Panc1 (cell line): ENCODE results near the gene SC5D. TPM values are rescaled to one million over a fixed set of nuclear protein-coding genes. Genes with fewer than 3 reads are reported as not detected.

Experiments
- ATAC-seq: fragments of 200-7000 bp; cut with Tn5 transposase; 2 replicates; pipeline ENCODE4 v1.9.1; 2020; ENCODE audit warnings: mild to moderate bottlenecking, moderate library complexity
- BruUV-seq: library from RNA; stranded (reverse); fragments of 400-500 nt; replicated peaks from 2 replicates; lab custom pipeline; 2021; lab: Mats Ljungman, UMichigan
- CTCF ChIA-PET: fragments of 300-600 bp; sonication (Branson Sonifier 250); formaldehyde crosslinking; loops from one replicate; lab custom pipeline; 2022; ENCODE audit warnings: antibody characterized with exemption; lab: Charles Lee
- POLR2A ChIA-PET: fragments of 300-600 bp; sonication (Branson Sonifier 250); formaldehyde crosslinking; loops from one replicate; lab custom pipeline; 2022; ENCODE audit warnings: antibody characterized with exemption; lab: Charles Lee
- DNase-seq: peaks from one replicate; pipeline ENCODE4 v3.0.0-alpha.2; 2010; ENCODE audit warnings: low read depth, low spot score
- H3K27ac ChIP-seq: 2 replicates; pipeline ENCODE4 v1.5.1; 2011; ENCODE audit warnings: mild to moderate bottlenecking, low read length, inconsistent platforms
- H3K27me3 ChIP-seq: fragments of 200-500 bp; sonication (Bioruptor generic); 2 replicates; pipeline ENCODE4 v1.6.0; 2014; ENCODE audit warnings: low read length, inconsistent platforms; ENCODE audit not compliant: control insufficient read depth, insufficient read depth
- H3K36me3 ChIP-seq: fragments of 200-500 bp; sonication (Bioruptor generic); 2 replicates; pipeline ENCODE4 v1.5.1; 2014; ENCODE audit warnings: inconsistent platforms, mild to moderate bottlenecking, low read length, moderate library complexity; ENCODE audit not compliant: control insufficient read depth, insufficient read depth
- H3K4me1 ChIP-seq: 2 replicates; pipeline ENCODE4 v1.5.1; 2011; ENCODE audit warnings: inconsistent platforms, mild to moderate bottlenecking, low read length, moderate library complexity; ENCODE audit not compliant: control insufficient read depth, insufficient read depth
- H3K4me3 ChIP-seq, 2 experiments: 2 replicates each; pipeline ENCODE4 v1.5.1; 2011 to 2012; ENCODE audit warnings: low read depth in 2 of 2, low read length in 2 of 2, mild to moderate bottlenecking in 2 of 2, inconsistent platforms in 1 of 2, moderate library complexity in 1 of 2
- H3K9me3 ChIP-seq: fragments of 200-500 bp; sonication (Bioruptor generic); 2 replicates; pipeline ENCODE4 v1.5.1; 2014; ENCODE audit warnings: low read depth, mild to moderate bottlenecking, inconsistent platforms, low read length, moderate library complexity; ENCODE audit not compliant: control insufficient read depth, insufficient read depth
- POLR2AphosphoS5 ChIP-seq: IDR thresholded peaks from 2 replicates; pipeline ENCODE4 v1.6.1; 2012; ENCODE audit warnings: mild to moderate bottlenecking, low read depth, low read length, moderate library complexity
- REST ChIP-seq, 2 experiments: IDR thresholded peaks; 2 replicates each; pipeline ENCODE4 v1.6.1; 2011 to 2012; ENCODE audit warnings: low read depth in 2 of 2, control low read depth in 1 of 2, low read length in 1 of 2, mild to moderate bottlenecking in 1 of 2, moderate library complexity in 1 of 2; ENCODE audit not compliant: insufficient read depth in 1 of 2
- SIN3A ChIP-seq: IDR thresholded peaks from 2 replicates; pipeline ENCODE4 v1.6.1; 2012; ENCODE audit warnings: low read depth, mild to moderate bottlenecking, low read length, moderate library complexity, borderline replicate concordance; ENCODE audit not compliant: insufficient read depth
- TCF7L2 ChIP-seq: IDR thresholded peaks from 2 replicates; pipeline ENCODE4 v1.6.1; 2011; ENCODE audit warnings: mild to moderate bottlenecking, low read depth, low read length, inconsistent platforms
- in situ Hi-C: cut with HindIII; loops from 2 replicates; pipeline ENCODE4 v1.10.0; 2016; ENCODE audit warnings: low sequenced_read_pairs, low pct_unique_long_range_greater_than_20kb
- intact Hi-C: fragments of 100-400 bp; cut with micrococcal nuclease; formaldehyde crosslinking; loops from one replicate; pipeline ENCODE4 v1.10.0; 2022; ENCODE audit not compliant: unreplicated experiment
- total RNA-seq: library from RNA; stranded (reverse); gene quantifications from one replicate; pipeline ENCODE4 v1.2.1, GENCODE V29; 2021; ENCODE audit not compliant: unreplicated experiment
- TF ChIP-seq, protein P1 (sequence below): fragments of 450-650 bp; IDR thresholded peaks from 2 replicates; pipeline ENCODE4 v1.5.1; 2017; ENCODE audit warnings: mild to moderate bottlenecking

SC5D gene
- total RNA-seq, 1 experiment from 2014 or later: 54.3 TPM

DNA sequence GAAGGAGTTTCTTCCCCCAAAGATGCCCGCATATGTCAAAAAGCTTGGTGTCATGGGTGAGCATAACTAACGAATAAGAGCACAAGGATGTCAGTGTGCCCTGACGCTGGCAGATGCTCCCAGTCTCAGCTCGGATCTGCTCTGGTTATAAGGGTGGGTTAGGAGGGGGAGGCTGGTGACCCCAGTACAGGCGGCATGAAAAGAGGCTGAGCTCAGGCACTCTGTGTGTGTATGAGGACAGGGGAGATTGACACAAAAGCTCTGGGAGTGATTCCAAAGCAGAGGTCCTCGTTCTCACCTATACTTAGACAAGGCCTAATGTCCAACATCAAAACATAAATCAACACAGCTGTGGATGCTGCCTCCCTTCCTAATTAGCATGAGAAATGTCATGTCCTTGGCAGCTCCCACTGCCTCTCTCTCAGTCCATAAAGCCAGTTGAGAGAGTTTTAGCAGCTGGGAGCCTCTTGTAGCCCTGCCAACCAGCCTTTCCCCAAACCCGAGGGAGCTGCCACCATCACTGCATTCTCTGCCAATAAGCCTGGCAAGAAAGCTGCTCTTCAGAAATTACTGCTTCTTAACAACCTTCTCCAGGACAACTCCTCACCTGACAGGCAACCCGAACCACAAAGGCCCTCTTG lies 59.8 kb downstream of the SC5D start:
- ChIA-PET CTCF (no interaction called here), POLR2A (no interaction called here)
- Histone ChIP-seq H3K36me3 (no peaks in the 10 kb centered on the region), H3K4me1 (no peaks in the 10 kb centered on the region), H3K27ac (no peak overlapping the region), H3K27me3 (peaks cover 35% of the 10 kb centered on the region), H3K9me3 (no peaks in the 10 kb centered on the region), H3K4me3 (no peak overlapping the region)
- BruUV-seq: no TSS peak
- in situ Hi-C loops (no loop called here), intact Hi-C loops (no loop called here)
- TF ChIP-seq REST (IDR thresholded peaks at IDR 0.05; ENCODE audit: insufficient read depth in 1 of 2, low read depth in 2 of 2, low read length in 1 of 2) (no peak), SIN3A (no peak), POLR2AphosphoS5 (no peak), TCF7L2 (no peak)
- TF ChIP-seq, protein P1, sequence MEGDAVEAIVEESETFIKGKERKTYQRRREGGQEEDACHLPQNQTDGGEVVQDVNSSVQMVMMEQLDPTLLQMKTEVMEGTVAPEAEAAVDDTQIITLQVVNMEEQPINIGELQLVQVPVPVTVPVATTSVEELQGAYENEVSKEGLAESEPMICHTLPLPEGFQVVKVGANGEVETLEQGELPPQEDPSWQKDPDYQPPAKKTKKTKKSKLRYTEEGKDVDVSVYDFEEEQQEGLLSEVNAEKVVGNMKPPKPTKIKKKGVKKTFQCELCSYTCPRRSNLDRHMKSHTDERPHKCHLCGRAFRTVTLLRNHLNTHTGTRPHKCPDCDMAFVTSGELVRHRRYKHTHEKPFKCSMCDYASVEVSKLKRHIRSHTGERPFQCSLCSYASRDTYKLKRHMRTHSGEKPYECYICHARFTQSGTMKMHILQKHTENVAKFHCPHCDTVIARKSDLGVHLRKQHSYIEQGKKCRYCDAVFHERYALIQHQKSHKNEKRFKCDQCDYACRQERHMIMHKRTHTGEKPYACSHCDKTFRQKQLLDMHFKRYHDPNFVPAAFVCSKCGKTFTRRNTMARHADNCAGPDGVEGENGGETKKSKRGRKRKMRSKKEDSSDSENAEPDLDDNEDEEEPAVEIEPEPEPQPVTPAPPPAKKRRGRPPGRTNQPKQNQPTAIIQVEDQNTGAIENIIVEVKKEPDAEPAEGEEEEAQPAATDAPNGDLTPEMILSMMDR: no peak
- DNase-seq: no peak
- ATAC-seq: no peak

GRCh38 chr11:121354192-121354591 lies 61.6 kb downstream of the SC5D start:
- POLR2A ChIA-PET: interaction anchor here (0.6 kb wide), 1 partner anchor 232 kb away, joined by 3 read pairs; no protein-coding TSS in a partner anchor
- TF ChIP-seq TCF7L2 (no peak), REST (IDR thresholded peaks at IDR 0.05; ENCODE audit: insufficient read depth in 1 of 2, low read depth in 2 of 2, low read length in 1 of 2) (no peak), POLR2AphosphoS5 (no peak), SIN3A (no peak)
- TF ChIP-seq, protein P1: no peak
- Histone ChIP-seq H3K4me3 (no peak overlapping the region), H3K27ac (no peak overlapping the region), H3K4me1 (no peaks in the 10 kb centered on the region), H3K36me3 (no peaks in the 10 kb centered on the region), H3K27me3 (peaks cover 21% of the 10 kb centered on the region), H3K9me3 (no peaks in the 10 kb centered on the region)
- intact Hi-C loops (no loop called here), in situ Hi-C loops (no loop called here)
- DNase-seq (no peak), ATAC-seq (no peak)
- no TSS peak for BruUV-seq
- CTCF ChIA-PET: no interaction called here
